H1 (cell line): ENCODE measurements around the gene ADD2. TPM values are rescaled to one million over a fixed set of nuclear protein-coding genes. Genes with fewer than 3 reads are reported as not detected.

Experiments used
- CTCF ChIA-PET: fragments of 300-600 bp; sonication (Branson Sonifier 250); formaldehyde crosslinking; loops from one replicate; lab custom pipeline; 2021; ENCODE audit not compliant: partially characterized antibody; lab: Charles Lee
- POLR2A ChIA-PET: fragments of 300-600 bp; sonication (Branson Sonifier 250); formaldehyde crosslinking; loops from one replicate; lab custom pipeline; 2021; ENCODE audit warnings: inconsistent platforms; ENCODE audit not compliant: partially characterized antibody; lab: Charles Lee
- DNase-seq, 2 experiments: peaks; one replicate each; pipeline versions ENCODE4 v3.0.0 to v3.0.0-alpha.2; 2010 to 2022; ENCODE audit warnings: low spot score in 2 of 2, low read depth in 1 of 2, mixed read lengths in 1 of 2
- FAIRE-seq: peaks from 2 replicates; lab custom pipeline; 2011; peaks lifted over from hg19 to GRCh38; lab: Jason Lieb, UNC
- H2AFZ ChIP-seq: 2 replicates; pipeline ENCODE4 v1.8.1; 2012; ENCODE audit warnings: low read length, inconsistent platforms
- H2AK5ac ChIP-seq: 2 replicates; pipeline ENCODE4 v1.6.1; 2013; ENCODE audit warnings: low read depth, low read length
- H2BK120ac ChIP-seq: replicated peaks from 2 replicates; pipeline ENCODE3; 2013; ENCODE audit warnings: low read depth, low read length, inconsistent platforms
- H2BK12ac ChIP-seq: 2 replicates; pipeline ENCODE4 v1.6.1; 2013; ENCODE audit warnings: low read depth, low read length
- H2BK15ac ChIP-seq: 2 replicates; pipeline ENCODE4 v1.6.1; 2013; ENCODE audit warnings: low read length
- H2BK20ac ChIP-seq: 2 replicates; pipeline ENCODE4 v1.6.1; 2013; ENCODE audit warnings: low read length
- H2BK5ac ChIP-seq: 2 replicates; pipeline ENCODE4 v1.6.1; 2013; ENCODE audit warnings: low read depth, low read length
- H3K14ac ChIP-seq: 2 replicates; pipeline ENCODE4 v1.6.1; 2013; ENCODE audit warnings: inconsistent platforms; ENCODE audit not compliant: insufficient read length
- H3K18ac ChIP-seq: 2 replicates; pipeline ENCODE4 v1.6.1; 2013; ENCODE audit warnings: low read length; ENCODE audit errors: extremely low read depth
- H3K23ac ChIP-seq: 2 replicates; pipeline ENCODE4 v1.6.1; 2013; ENCODE audit warnings: inconsistent platforms; ENCODE audit not compliant: insufficient read length
- H3K23me2 ChIP-seq: 2 replicates; pipeline ENCODE4 v1.6.1; 2013; ENCODE audit warnings: low read depth, low read length
- H3K27ac ChIP-seq: 2 replicates; pipeline ENCODE4 v1.6.1; 2011; ENCODE audit warnings: low read depth, low read length, inconsistent platforms
- H3K27me3 ChIP-seq, 4 experiments: replicated peaks in 1 of 4; 1 replicate in 1 of 4; 2 replicates in 3 of 4; pipeline versions ENCODE4 v1.6.1 to v1.8.1; 2011 to 2013; ENCODE audit warnings: low read length in 3 of 4, mild to moderate bottlenecking in 3 of 4, inconsistent platforms in 2 of 4, mixed read lengths in 2 of 4, moderate library complexity in 1 of 4; ENCODE audit not compliant: control insufficient read depth in 3 of 4, insufficient read depth in 3 of 4; ENCODE audit errors: extremely low read depth in 1 of 4
- H3K36me3 ChIP-seq, 4 experiments: 2 replicates each; pipeline versions ENCODE4 v1.6.1 to v1.8.1; 2011 to 2013; ENCODE audit warnings: mild to moderate bottlenecking in 4 of 4, low read length in 3 of 4, moderate library complexity in 2 of 4, control low read depth in 1 of 4, inconsistent platforms in 1 of 4; ENCODE audit not compliant: insufficient read depth in 4 of 4, control insufficient read depth in 2 of 4
- H3K4ac ChIP-seq: replicated peaks from 2 replicates; pipeline ENCODE3; 2013; ENCODE audit warnings: low read length, low read depth, mixed read lengths, inconsistent platforms; ENCODE audit not compliant: insufficient read length
- H3K4me1 ChIP-seq, 4 experiments: replicated peaks in 1 of 4; 1 replicate in 1 of 4; 2 replicates in 3 of 4; pipeline versions ENCODE4 v1.6.1 to v1.8.1; 2011 to 2013; ENCODE audit warnings: low read length in 3 of 4, inconsistent platforms in 2 of 4, mixed read lengths in 1 of 4; ENCODE audit not compliant: insufficient read depth in 4 of 4, control insufficient read depth in 3 of 4
- H3K4me2 ChIP-seq, 2 experiments: 2 replicates each; pipeline versions ENCODE4 v1.6.1 to v1.8.1; 2011 to 2013; ENCODE audit warnings: low read depth in 2 of 2, low read length in 2 of 2, control low read depth in 1 of 2, inconsistent platforms in 1 of 2, mild to moderate bottlenecking in 1 of 2; ENCODE audit not compliant: insufficient read depth in 1 of 2
- H3K4me3 ChIP-seq, 4 experiments: fragments of 200-600, 300-600 bp in 1 of 4; sonication (generic), shearing (Covaris generic), sonication (Bioruptor Twin) in 1 of 4; 2 replicates each; pipeline versions ENCODE4 v1.5.1 to v1.8.1; 2011 to 2016; ENCODE audit warnings: low read length in 4 of 4, low read depth in 3 of 4, control low read depth in 2 of 4, inconsistent platforms in 2 of 4, mild to moderate bottlenecking in 2 of 4, mixed read lengths in 1 of 4, moderate library complexity in 1 of 4; ENCODE audit not compliant: insufficient read depth in 2 of 4; ENCODE audit errors: extremely low read depth in 1 of 4
- H3K56ac ChIP-seq: replicated peaks from 2 replicates; pipeline ENCODE3; 2013; ENCODE audit warnings: low read depth, mild to moderate bottlenecking, mixed read lengths, low read length, inconsistent platforms; ENCODE audit not compliant: insufficient read length
- H3K79me1 ChIP-seq: 2 replicates; pipeline ENCODE4 v1.6.1; 2013; ENCODE audit warnings: low read depth, low read length, control low read depth
- H3K79me2 ChIP-seq, 2 experiments: 2 replicates each; pipeline versions ENCODE4 v1.6.1 to v1.8.1; 2012 to 2013; ENCODE audit warnings: low read length in 2 of 2, mild to moderate bottlenecking in 2 of 2, inconsistent platforms in 1 of 2; ENCODE audit not compliant: insufficient read depth in 2 of 2, control insufficient read depth in 1 of 2
- H3K9ac ChIP-seq, 4 experiments: replicated peaks in 1 of 4; 1 replicate in 1 of 4; 2 replicates in 3 of 4; pipeline versions ENCODE4 v1.6.1 to v1.8.1; 2011 to 2013; ENCODE audit warnings: low read depth in 3 of 4, low read length in 3 of 4, control low read depth in 2 of 4, mild to moderate bottlenecking in 2 of 4, moderate library complexity in 2 of 4, inconsistent platforms in 1 of 4; ENCODE audit errors: extremely low read depth in 1 of 4
- H3K9me3 ChIP-seq, 2 experiments: 2 replicates each; pipeline versions ENCODE4 v1.6.1 to v1.8.1; 2012 to 2013; ENCODE audit warnings: mild to moderate bottlenecking in 2 of 2, moderate library complexity in 2 of 2, control low read depth in 1 of 2, inconsistent platforms in 1 of 2, low read depth in 1 of 2, low read length in 1 of 2, mixed read lengths in 1 of 2; ENCODE audit not compliant: insufficient read depth in 2 of 2
- H4K20me1 ChIP-seq, 2 experiments: replicated peaks in 1 of 2; 2 replicates each; pipeline versions ENCODE3 to v1.8.1; 2011 to 2013; ENCODE audit warnings: inconsistent platforms in 2 of 2, low read length in 2 of 2, mild to moderate bottlenecking in 1 of 2; ENCODE audit not compliant: insufficient read depth in 2 of 2, control insufficient read depth in 1 of 2
- H4K5ac ChIP-seq: 2 replicates; pipeline ENCODE4 v1.6.1; 2013; ENCODE audit warnings: low read length, low read depth, mixed read lengths, inconsistent platforms; ENCODE audit not compliant: insufficient read length
- H4K8ac ChIP-seq: 2 replicates; pipeline ENCODE4 v1.8.0; 2013; ENCODE audit warnings: mild to moderate bottlenecking, moderate library complexity, low read length, inconsistent platforms; ENCODE audit not compliant: insufficient read depth; ENCODE audit errors: extremely low read depth
- H4K91ac ChIP-seq: replicated peaks from 2 replicates; pipeline ENCODE3; 2013; ENCODE audit warnings: low read length, mixed read lengths, inconsistent platforms; ENCODE audit not compliant: insufficient read length
- WGBS, 2 experiments: shearing (Covaris generic) in 1 of 2; methylation state at CpG; one replicate each; pipeline versions ENCODE4 v1.1.6 to v1.1.7; 2013 to 2015; ENCODE audit warnings: low lambda C conversion rate in 2 of 2, mixed read lengths in 2 of 2, inconsistent platforms in 1 of 2, low coverage in 1 of 2, missing lambda C conversion rate in 1 of 2; ENCODE audit not compliant: insufficient replicate concordance in 2 of 2, insufficient coverage in 1 of 2, insufficient read length in 1 of 2; ENCODE audit errors: extremely low coverage in 1 of 2, missing lambda C conversion rate in 1 of 2; 5-methylcytosine and 5-hydroxymethylcytosine counted together
- polyA plus RNA-seq, 7 experiments: library from polyadenylated mRNA; depleted of rRNA in 3 of 7; stranded (reverse) in 5 of 7; unstranded in 2 of 7; fragments of >200 nt in 5 of 7; fragments of 200-250 nt in 2 of 7; gene quantifications; 1 replicate in 5 of 7; 2 replicates in 1 of 7; 4 replicates in 1 of 7; pipeline versions ENCODE4 v1.2.1 to v1.2.3, GENCODE V29; 2011 to 2013; ENCODE audit warnings: missing spikeins in 2 of 7, mixed read lengths in 2 of 7
- total RNA-seq: library from RNA; stranded (reverse); fragmentation: NEBNext Ultra II Directional; extraction: Animal tissue kit (Norgen Biotek cat#: 25700); gene quantifications from 2 replicates; pipeline ENCODE4 v1.2.1, GENCODE V29; 2021
- TF ChIP-seq, protein P1 (sequence below): IDR thresholded peaks from 2 replicates; pipeline ENCODE4 v1.6.1; 2012; ENCODE audit warnings: inconsistent platforms
- TF ChIP-seq, protein P2 (sequence below): IDR thresholded peaks from 2 replicates; pipeline ENCODE4 v1.6.1; 2012; ENCODE audit warnings: inconsistent platforms

Gene ADD2
- total and polyA plus RNA-seq, 2 of the 8 experiments (the other 6 are each of a cell fraction or from before 2014, with no cell fraction given), result 58.5 to 170 TPM

DNA sequence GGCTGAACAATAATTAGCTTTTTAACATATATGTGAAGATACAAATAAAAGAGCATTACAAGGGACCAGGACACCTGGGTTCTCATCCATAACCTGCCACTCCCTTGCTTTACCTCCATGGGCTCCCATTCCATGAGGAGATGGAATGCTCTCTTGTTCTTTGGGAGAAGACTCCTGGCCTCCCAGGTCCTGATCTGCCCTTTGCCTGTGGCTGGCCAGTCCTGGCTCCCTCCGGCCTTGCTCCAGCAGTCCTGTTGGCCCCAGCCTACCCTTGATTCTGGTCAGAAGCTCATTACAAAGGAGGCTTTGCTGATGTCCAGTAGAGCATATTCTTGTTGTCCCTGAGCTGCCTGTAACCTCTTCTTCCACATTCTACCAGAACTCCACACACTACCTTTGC, 60.3 kb downstream of the ADD2 start:
- no peak overlapping the region for H2BK20ac ChIP-seq
- peaks cover 14% of the 10 kb centered on the region for H3K79me1 ChIP-seq
- no peak overlapping the region for H2AFZ ChIP-seq
- no peak overlapping the region for H3K4ac ChIP-seq
- H3K27me3 ChIP-seq, result no peaks in the 10 kb centered on the region
- H2BK15ac ChIP-seq, result no peak overlapping the region
- H2BK5ac ChIP-seq, result no peak overlapping the region
- CTCF ChIA-PET, result interaction anchor here (0.9 to 3.5 kb wide), 14 partner anchors 10 to 124 kb away, joined by 3 to 15 read pairs (median 4); partner anchors contain the start of gene ADD2
- H2BK12ac ChIP-seq, result no peak overlapping the region
- no peak overlapping the region for H3K14ac ChIP-seq
- WGBS, 2 experiments, result 93% methylated on average over 1 of the region's 1 CpG; no CpG with 5 or more reads in 1 of the 2 experiments
- no peak overlapping the region for H3K4me3 ChIP-seq
- H4K8ac ChIP-seq, result no peak overlapping the region
- H3K4me2 ChIP-seq, result no peak overlapping the region
- H4K20me1 ChIP-seq, result peaks cover 5 to 14% of the 10 kb centered on the region in 2 experiments
- H3K79me2 ChIP-seq, result peaks cover 0 to 35% of the 10 kb centered on the region in 2 experiments; a peak in 2 of 4 replicates
- H3K56ac ChIP-seq, result no peak overlapping the region
- H2BK120ac ChIP-seq, result no peak overlapping the region
- H2AK5ac ChIP-seq, result no peak overlapping the region
- DNase-seq, result no peak
- H3K9ac ChIP-seq, result no peak overlapping the region
- peaks cover 0 to 14% (median 4%) of the 10 kb centered on the region in 4 experiments; a peak in 5 of 7 replicates for H3K4me1 ChIP-seq
- H3K27ac ChIP-seq, result no peak overlapping the region
- FAIRE-seq, result no peak
- no peak overlapping the region for H4K91ac ChIP-seq
- H3K9me3 ChIP-seq, result no peaks in the 10 kb centered on the region
- no peak overlapping the region for H4K5ac ChIP-seq
- TF ChIP-seq, protein P1, sequence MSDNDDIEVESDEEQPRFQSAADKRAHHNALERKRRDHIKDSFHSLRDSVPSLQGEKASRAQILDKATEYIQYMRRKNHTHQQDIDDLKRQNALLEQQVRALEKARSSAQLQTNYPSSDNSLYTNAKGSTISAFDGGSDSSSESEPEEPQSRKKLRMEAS, result no peak
- TF ChIP-seq, protein P2, sequence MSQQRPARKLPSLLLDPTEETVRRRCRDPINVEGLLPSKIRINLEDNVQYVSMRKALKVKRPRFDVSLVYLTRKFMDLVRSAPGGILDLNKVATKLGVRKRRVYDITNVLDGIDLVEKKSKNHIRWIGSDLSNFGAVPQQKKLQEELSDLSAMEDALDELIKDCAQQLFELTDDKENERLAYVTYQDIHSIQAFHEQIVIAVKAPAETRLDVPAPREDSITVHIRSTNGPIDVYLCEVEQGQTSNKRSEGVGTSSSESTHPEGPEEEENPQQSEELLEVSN, result no peak
- peaks cover 0 to 16% (median 8%) of the 10 kb centered on the region in 4 experiments; a peak in 6 of 8 replicates for H3K36me3 ChIP-seq
- POLR2A ChIA-PET, result interaction anchor here (0.6 kb wide), 1 partner anchor 26 kb away, joined by 3 read pairs; no protein-coding TSS in a partner anchor
- H3K23me2 ChIP-seq, result no peaks in the 10 kb centered on the region
- H3K18ac ChIP-seq, result no peak overlapping the region
- no peak overlapping the region for H3K23ac ChIP-seq
